ENCODE data around the gene RALGAPA2.

The RALGAPA2 gene

GRCh38 chr20:20736303-20736702 is 23.9 kb upstream of the RALGAPA2 start:
- no peak for TF ChIP-seq POLR2A (IDR thresholded peaks at IDR 0.05; ENCODE audit: low read depth, low read length)
- DNase-seq (ENCODE audit: insufficient read length, low spot score) (no peak), FAIRE-seq (no peak)

GRCh38 chr20:20734475-20734948 is 22.1 kb upstream of the RALGAPA2 start:
- no peak for TF ChIP-seq POLR2A (IDR thresholded peaks at IDR 0.05; ENCODE audit: low read depth, low read length)
- DNase-seq (ENCODE audit: insufficient read length, low spot score) (no peak), FAIRE-seq (no peak)

GRCh38 chr20:20733943-20734342 is 21.5 kb upstream of the RALGAPA2 start:
- no peak for DNase-seq (ENCODE audit: insufficient read length, low spot score)
- TF ChIP-seq POLR2A (IDR thresholded peaks at IDR 0.05; ENCODE audit: low read depth, low read length): no peak
- FAIRE-seq: no peak

GRCh38 chr20:20732641-20733040 is 20.2 kb upstream of the RALGAPA2 start:
- TF ChIP-seq POLR2A (IDR thresholded peaks at IDR 0.05; ENCODE audit: low read depth, low read length): no peak
- no peak for FAIRE-seq
- DNase-seq (ENCODE audit: insufficient read length, low spot score): no peak

GRCh38 chr20:20731945-20732296 is 19.5 kb upstream of the RALGAPA2 start:
- FAIRE-seq (no peak), DNase-seq (ENCODE audit: insufficient read length, low spot score) (no peak)
- TF ChIP-seq POLR2A (IDR thresholded peaks at IDR 0.05; ENCODE audit: low read depth, low read length): no peak

GRCh38 chr20:20731000-20731944 is 18.8 kb upstream of the RALGAPA2 start:
- TF ChIP-seq POLR2A (IDR thresholded peaks at IDR 0.05; ENCODE audit: low read depth, low read length): no peak
- no peak for DNase-seq (ENCODE audit: insufficient read length, low spot score)
- FAIRE-seq: no peak

- no peak for DNase-seq (ENCODE audit: insufficient read length, low spot score)
- TF ChIP-seq POLR2A (IDR thresholded peaks at IDR 0.05; ENCODE audit: low read depth, low read length): no peak
- FAIRE-seq: no peak
These were observed 17.1 kb upstream of the RALGAPA2 start for GRCh38 chr20:20729563-20729962.

- DNase-seq (ENCODE audit: insufficient read length, low spot score): no peak
- no peak for TF ChIP-seq POLR2A (IDR thresholded peaks at IDR 0.05; ENCODE audit: low read depth, low read length)
- FAIRE-seq: no peak
These were observed 9.0 kb upstream of the RALGAPA2 start for GRCh38 chr20:20721489-20721888.

GRCh38 chr20:20720158-20720557 is 7.7 kb upstream of the RALGAPA2 start:
- FAIRE-seq (no peak), DNase-seq (ENCODE audit: insufficient read length, low spot score) (no peak)
- no peak for TF ChIP-seq POLR2A (IDR thresholded peaks at IDR 0.05; ENCODE audit: low read depth, low read length)

- TF ChIP-seq POLR2A (IDR thresholded peaks at IDR 0.05; ENCODE audit: low read depth, low read length): no peak
- no peak for FAIRE-seq
- DNase-seq (ENCODE audit: insufficient read length, low spot score): no peak
These were observed 7.0 kb upstream of the RALGAPA2 start for GRCh38 chr20:20719411-20719810.

- TF ChIP-seq POLR2A (IDR thresholded peaks at IDR 0.05; ENCODE audit: low read depth, low read length): no peak
- no peak for DNase-seq (ENCODE audit: insufficient read length, low spot score)
- FAIRE-seq: no peak
These were observed 861 bp upstream of the RALGAPA2 start for GRCh38 chr20:20713244-20713765.

- TF ChIP-seq POLR2A (IDR thresholded peaks at IDR 0.05; ENCODE audit: low read depth, low read length): no peak
- FAIRE-seq: no peak
- peak; percentile 7 for DNase-seq (ENCODE audit: insufficient read length, low spot score)
These were observed 405 bp downstream of the RALGAPA2 start for GRCh38 chr20:20712004-20712473.

- FAIRE-seq: no peak
- TF ChIP-seq POLR2A (IDR thresholded peaks at IDR 0.05; ENCODE audit: low read depth, low read length): no peak
- no peak for DNase-seq (ENCODE audit: insufficient read length, low spot score)
These were observed 1.0 kb downstream of the RALGAPA2 start for GRCh38 chr20:20711413-20711812.

- FAIRE-seq: no peak
- DNase-seq (ENCODE audit: insufficient read length, low spot score): no peak
These were observed 1.8 kb downstream of the RALGAPA2 start for GRCh38 chr20:20710443-20711315.

More at GRCh38 chr20:20710443-20711315, 1.8 kb downstream of the RALGAPA2 start:
- TF ChIP-seq POLR2A (IDR thresholded peaks at IDR 0.05; ENCODE audit: low read depth, low read length): no peak

Measured in H54 (cell line).